Measurements from ENCODE around the gene TSPEAR.

DNA sequence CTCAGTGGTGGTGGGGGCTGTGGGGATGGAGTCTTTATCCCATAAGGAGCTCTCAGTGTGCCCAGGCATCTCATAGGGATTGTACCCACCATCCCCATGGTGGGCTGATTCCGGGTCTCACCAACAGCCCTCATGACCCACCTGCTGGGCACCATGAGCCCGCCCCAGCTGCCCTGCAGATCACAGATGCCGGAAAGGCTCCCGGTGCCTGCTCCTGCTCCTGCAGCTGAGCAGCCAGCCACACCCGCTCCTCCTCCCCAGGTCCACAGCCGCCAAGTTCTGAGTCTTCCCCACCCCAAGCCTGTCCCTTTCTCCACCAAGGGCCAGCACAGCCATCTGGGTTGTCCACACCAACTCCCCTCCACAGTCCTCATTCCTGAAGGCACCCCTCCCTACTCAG lies 15.5 kb upstream of the TSPEAR start:
- TF ChIP-seq, protein P1, sequence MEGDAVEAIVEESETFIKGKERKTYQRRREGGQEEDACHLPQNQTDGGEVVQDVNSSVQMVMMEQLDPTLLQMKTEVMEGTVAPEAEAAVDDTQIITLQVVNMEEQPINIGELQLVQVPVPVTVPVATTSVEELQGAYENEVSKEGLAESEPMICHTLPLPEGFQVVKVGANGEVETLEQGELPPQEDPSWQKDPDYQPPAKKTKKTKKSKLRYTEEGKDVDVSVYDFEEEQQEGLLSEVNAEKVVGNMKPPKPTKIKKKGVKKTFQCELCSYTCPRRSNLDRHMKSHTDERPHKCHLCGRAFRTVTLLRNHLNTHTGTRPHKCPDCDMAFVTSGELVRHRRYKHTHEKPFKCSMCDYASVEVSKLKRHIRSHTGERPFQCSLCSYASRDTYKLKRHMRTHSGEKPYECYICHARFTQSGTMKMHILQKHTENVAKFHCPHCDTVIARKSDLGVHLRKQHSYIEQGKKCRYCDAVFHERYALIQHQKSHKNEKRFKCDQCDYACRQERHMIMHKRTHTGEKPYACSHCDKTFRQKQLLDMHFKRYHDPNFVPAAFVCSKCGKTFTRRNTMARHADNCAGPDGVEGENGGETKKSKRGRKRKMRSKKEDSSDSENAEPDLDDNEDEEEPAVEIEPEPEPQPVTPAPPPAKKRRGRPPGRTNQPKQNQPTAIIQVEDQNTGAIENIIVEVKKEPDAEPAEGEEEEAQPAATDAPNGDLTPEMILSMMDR (IDR thresholded peaks at IDR 0.05), result no peak
- no peak for TF ChIP-seq POLR2AphosphoS5 (IDR thresholded peaks at IDR 0.05)
